Esophagus squamous epithelium (tissue), 5 donors: ENCODE data around the gene ADD1. TPM values are rescaled to one million over a fixed set of nuclear protein-coding genes. Genes with fewer than 3 reads are reported as not detected.

ENCODE experiments used
- DNase-seq: peaks from one replicate; lab custom pipeline; 2025; lab: John Stamatoyannopoulos, UW
- H3K27ac ChIP-seq, 4 donors: fragments of 200-600 bp; sonication (generic); one replicate each; pipeline ENCODE4 v1.5.1; 2016 to 2019; ENCODE audit warnings: mild to moderate bottlenecking in 1 of 4
- H3K27me3 ChIP-seq, 4 donors: fragments of 200-600 bp; sonication (generic); 1 replicate in 3 of 4; 2 replicates in 1 of 4; pipeline versions ENCODE4 v1.5.1 to v1.6.0; 2017 to 2021; ENCODE audit warnings: antibody characterized with exemption in 1 of 4
- H3K36me3 ChIP-seq, 3 donors: fragments of 200-600 bp; sonication (generic); one replicate each; pipeline ENCODE4 v1.5.1; 2016 to 2019
- H3K4me1 ChIP-seq, 3 donors: fragments of 200-600 bp; sonication (generic); one replicate each; pipeline ENCODE4 v1.5.1; 2017 to 2019
- H3K4me3 ChIP-seq, 4 donors: fragments of 200-600 bp; sonication (generic); 1 replicate in 3 of 4; 2 replicates in 1 of 4; pipeline ENCODE4 v1.5.1; 2016 to 2019; ENCODE audit warnings: mild to moderate bottlenecking in 2 of 4, moderate library complexity in 1 of 4
- H3K9me3 ChIP-seq, 3 donors: fragments of 200-600 bp; sonication (generic); one replicate each; pipeline ENCODE4 v1.5.1; 2016 to 2019
- POLR2A ChIP-seq, 4 donors: fragments of 450-650 bp; IDR thresholded peaks; one replicate each; pipeline ENCODE4 v1.6.1; 2017; ENCODE audit warnings: antibody characterized with exemption in 4 of 4, mild to moderate bottlenecking in 4 of 4, moderate library complexity in 3 of 4
- WGBS, 2 donors: methylation state at CpG; one replicate each; pipeline ENCODE4 v1.1.5; 2018; 5-methylcytosine and 5-hydroxymethylcytosine counted together
- intact Hi-C: fragments of 100-400 bp; cut with DNase I; formaldehyde crosslinking; loops from one replicate; pipeline ENCODE4 v1.15.0; 2022
- total RNA-seq, 4 donors: library from RNA; depleted of rRNA; stranded (reverse); fragments of >200 nt; gene quantifications; one replicate each; pipeline ENCODE4 v1.1.0, GENCODE V29; 2016
- TF ChIP-seq, protein P1 (sequence below), 6 experiments: fragments of 450-650 bp in 4 of 6; fragments of 200-600 bp in 2 of 6; sonication (generic) in 2 of 6; IDR thresholded peaks; one replicate each; pipeline ENCODE4 v1.5.1; 2016 to 2019; ENCODE audit warnings: antibody characterized with exemption in 6 of 6, mild to moderate bottlenecking in 4 of 6, moderate library complexity in 4 of 6
- donor health status: DM: yes; HTN: yes; CAD: no.

The ADD1 gene
- total RNA-seq, 4 donors from 2014 or later = 81.7 to 144 (median 103) TPM

DNA sequence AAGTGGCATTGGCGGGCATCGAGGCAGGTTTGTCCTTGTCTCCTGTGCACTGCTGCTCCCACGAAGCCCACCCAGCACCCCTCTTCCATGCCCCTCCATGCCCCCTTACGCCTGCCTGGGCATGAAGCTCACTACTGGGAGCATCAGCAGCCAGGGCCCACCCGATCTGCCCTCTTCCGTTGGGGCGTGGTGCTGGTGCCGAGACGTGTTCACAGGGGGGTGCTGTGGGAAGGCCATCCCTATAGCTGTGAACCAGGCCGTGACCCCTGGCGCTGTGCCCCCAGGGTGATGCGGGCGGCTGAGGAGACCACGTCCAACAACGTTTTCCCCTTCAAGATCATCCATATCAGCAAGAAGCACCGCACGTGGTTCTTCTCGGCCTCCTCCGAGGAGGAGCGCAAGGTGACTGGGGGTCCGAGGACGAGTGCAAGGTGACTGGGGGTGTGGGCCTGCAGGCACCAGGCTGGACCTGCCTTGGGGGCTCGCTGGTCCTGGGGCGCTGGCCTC lies 19.3 kb upstream of the ADD1 start:
- Histone ChIP-seq H3K27me3 (no peaks in the 10 kb centered on the region), H3K4me3 (no peak overlapping the region), H3K27ac (no peak overlapping the region), H3K4me1 (peaks cover 0 to 7% (median under 1%) of the 10 kb centered on the region in 3 donors), H3K36me3 (peaks cover 28 to 87% (median 35%) of the 10 kb centered on the region in 3 donors), H3K9me3 (no peaks in the 10 kb centered on the region)
- 79 to 100% methylated on average over 1 to 10 of the region's 24 CpGs for WGBS, 2 donors
- TF ChIP-seq, protein P1, sequence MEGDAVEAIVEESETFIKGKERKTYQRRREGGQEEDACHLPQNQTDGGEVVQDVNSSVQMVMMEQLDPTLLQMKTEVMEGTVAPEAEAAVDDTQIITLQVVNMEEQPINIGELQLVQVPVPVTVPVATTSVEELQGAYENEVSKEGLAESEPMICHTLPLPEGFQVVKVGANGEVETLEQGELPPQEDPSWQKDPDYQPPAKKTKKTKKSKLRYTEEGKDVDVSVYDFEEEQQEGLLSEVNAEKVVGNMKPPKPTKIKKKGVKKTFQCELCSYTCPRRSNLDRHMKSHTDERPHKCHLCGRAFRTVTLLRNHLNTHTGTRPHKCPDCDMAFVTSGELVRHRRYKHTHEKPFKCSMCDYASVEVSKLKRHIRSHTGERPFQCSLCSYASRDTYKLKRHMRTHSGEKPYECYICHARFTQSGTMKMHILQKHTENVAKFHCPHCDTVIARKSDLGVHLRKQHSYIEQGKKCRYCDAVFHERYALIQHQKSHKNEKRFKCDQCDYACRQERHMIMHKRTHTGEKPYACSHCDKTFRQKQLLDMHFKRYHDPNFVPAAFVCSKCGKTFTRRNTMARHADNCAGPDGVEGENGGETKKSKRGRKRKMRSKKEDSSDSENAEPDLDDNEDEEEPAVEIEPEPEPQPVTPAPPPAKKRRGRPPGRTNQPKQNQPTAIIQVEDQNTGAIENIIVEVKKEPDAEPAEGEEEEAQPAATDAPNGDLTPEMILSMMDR (IDR thresholded peaks at IDR 0.05) = no peak
- TF ChIP-seq POLR2A (IDR thresholded peaks at IDR 0.05) = no peak
- intact Hi-C loops = no loop called here
- DNase-seq = no peak

DNA sequence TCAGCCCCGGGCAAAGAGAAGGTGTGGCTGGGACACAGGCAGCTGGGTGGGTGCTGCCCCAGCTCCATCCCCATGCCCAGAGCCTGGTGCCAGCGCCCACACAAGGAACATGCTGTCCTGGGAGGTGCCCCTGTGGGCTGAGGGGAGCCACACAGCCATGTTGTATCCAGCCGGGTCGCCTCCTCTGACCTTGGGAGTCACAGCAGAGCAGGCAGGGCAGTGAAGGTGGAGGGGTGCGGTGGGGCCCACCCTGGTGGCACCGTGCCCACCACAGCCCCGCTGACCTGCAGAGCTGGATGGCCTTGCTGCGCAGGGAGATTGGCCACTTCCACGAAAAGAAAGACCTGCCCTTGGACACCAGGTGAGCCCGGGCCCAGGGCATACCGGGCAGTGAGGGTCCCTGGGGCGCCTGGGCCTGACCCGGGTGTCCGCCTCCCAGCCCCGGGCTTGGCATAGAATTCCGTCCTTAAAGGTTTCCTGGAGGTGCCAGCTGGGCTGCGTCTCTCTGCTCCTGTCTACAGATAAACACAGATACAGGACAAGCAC lies 18.7 kb upstream of the ADD1 start:
- Histone ChIP-seq H3K27me3 (no peaks in the 10 kb centered on the region), H3K9me3 (no peaks in the 10 kb centered on the region), H3K4me1 (peaks cover 0 to 2% (median 0%) of the 10 kb centered on the region in 3 donors), H3K4me3 (no peak overlapping the region), H3K36me3 (peaks cover 33 to 92% (median 40%) of the 10 kb centered on the region in 3 donors), H3K27ac (no peak overlapping the region)
- intact Hi-C loops = no loop called here
- 60% methylated on average over 1 of the region's 17 CpGs; no CpG with 5 or more reads in 1 of the 2 donors for WGBS, 2 donors
- no peak for DNase-seq
- TF ChIP-seq POLR2A (IDR thresholded peaks at IDR 0.05) = no peak
- TF ChIP-seq, protein P1 (IDR thresholded peaks at IDR 0.05) = no peak

DNA sequence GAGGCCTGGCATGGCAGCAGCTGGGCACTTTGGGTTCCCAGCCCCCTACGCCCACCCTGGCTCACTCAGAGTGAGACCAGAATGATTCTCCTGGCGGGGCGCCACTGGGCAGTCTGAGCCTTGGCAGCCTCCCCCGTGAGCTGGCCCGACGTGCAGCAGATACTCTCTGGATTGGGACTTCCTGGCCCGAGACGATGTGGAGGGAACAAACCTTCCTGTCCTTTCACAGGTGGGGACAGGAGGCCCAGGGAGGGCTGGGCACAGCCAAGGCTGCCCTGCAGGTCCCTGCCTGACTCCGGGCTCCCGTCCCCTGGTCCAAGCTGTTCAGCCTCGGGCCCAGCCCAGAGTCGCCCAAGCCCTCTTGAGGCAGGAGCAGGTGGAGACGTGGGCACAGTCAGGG lies 17.9 kb upstream of the ADD1 start:
- DNase-seq = no peak
- Histone ChIP-seq H3K9me3 (no peaks in the 10 kb centered on the region), H3K4me3 (no peak overlapping the region), H3K27ac (no peak overlapping the region), H3K4me1 (no peaks in the 10 kb centered on the region), H3K27me3 (no peaks in the 10 kb centered on the region), H3K36me3 (peaks cover 36 to 95% (median 44%) of the 10 kb centered on the region in 3 donors)
- WGBS, 2 donors = no CpG with 5 or more reads among the region's 13 CpGs
- intact Hi-C loops = no loop called here
- TF ChIP-seq, protein P1 (IDR thresholded peaks at IDR 0.05) = no peak
- no peak for TF ChIP-seq POLR2A (IDR thresholded peaks at IDR 0.05)

DNA sequence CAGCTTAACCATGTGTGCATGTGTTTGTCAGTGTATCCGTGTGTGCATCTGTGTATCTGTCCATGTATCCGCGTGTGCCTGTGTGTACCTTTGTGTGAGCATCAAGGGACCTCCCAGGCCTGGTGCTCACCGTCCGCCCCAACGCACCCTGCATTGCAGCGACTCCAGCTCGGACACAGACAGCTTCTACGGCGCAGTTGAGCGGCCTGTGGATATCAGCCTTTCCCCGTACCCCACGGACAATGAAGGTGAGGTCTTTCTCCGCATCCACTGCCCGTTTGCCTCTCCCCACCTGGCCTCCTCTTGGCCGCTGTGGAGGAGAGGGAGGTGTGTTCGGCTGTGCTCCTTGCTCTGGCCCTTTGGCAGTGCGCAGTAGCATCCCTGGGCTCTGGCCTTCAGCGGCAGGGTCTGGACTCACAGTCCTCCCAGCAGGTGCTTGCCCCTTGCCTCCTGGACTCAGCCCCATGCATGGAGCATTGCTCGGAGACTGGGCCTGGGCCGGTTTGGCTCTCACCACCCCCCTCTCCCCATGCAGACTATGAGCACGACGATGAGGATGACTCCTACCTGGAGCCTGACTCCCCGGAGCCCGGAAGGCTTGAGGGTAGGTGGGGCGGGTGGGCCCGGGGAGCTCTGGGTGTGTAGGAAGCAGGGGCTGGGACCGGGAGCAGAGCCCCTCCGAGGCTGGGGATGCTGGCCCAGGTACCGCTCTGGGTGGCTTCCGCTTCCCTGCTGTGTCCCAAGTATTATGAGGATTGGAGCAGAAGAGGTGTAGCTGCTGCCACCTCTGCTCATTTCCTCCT lies 16.4 kb upstream of the ADD1 start:
- H3K36me3 ChIP-seq = peaks cover 36 to 95% (median 57%) of the 10 kb centered on the region in 3 donors
- H3K9me3 ChIP-seq = no peaks in the 10 kb centered on the region
- H3K27ac ChIP-seq = no peak overlapping the region
- DNase-seq = no peak
- H3K4me1 ChIP-seq = no peaks in the 10 kb centered on the region
- intact Hi-C loops = no loop called here
- H3K27me3 ChIP-seq = no peaks in the 10 kb centered on the region
- 82 to 85% methylated on average over 5 to 15 of the region's 31 CpGs for WGBS, 2 donors
- no peak for TF ChIP-seq POLR2A (IDR thresholded peaks at IDR 0.05)
- TF ChIP-seq, protein P1 (IDR thresholded peaks at IDR 0.05) = no peak
- no peak overlapping the region for H3K4me3 ChIP-seq
